NCI-H2196 treated with DMSO at 0.1 percent for 48 hours (cell line): ENCODE measurements around the gene PSD2.
A peak's percentile ranks its signal among the peaks of the same experiment; 100 is the strongest.

Experiments used
- DNase-seq: peaks from one replicate; lab custom pipeline; 2025; ENCODE audit not compliant: unreplicated experiment; lab: John Stamatoyannopoulos, UW

PSD2 gene

GRCh38 chr5:139854029-139854605, 58.5 kb downstream of the PSD2 start:
- no peak for DNase-seq

DNA sequence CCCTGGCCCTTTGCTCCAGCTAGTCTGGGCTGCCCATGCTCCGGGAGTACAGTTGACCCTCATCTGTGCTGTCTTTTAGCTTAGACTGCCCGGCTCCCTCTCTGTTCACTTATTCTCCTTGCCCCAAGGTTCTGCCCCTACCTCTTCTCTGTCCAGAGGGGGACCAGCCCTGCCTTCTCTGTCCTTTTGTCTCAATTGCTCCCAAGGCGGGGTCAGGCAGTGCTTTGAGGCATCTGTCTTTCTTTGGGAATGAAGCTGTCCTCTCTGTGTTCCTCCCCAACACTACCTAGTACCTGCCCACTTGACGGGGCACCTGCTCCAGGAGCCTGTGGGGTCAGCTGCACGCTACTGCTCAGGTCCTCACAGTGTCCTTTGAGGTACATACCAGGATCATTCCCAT, 59.3 kb downstream of the PSD2 start:
- no peak for DNase-seq

GRCh38 chr5:139855451-139855850, 59.8 kb downstream of the PSD2 start:
- no peak for DNase-seq

- no peak for DNase-seq
Observed at GRCh38 chr5:139855946-139856540, 60.4 kb downstream of the PSD2 start.

DNA sequence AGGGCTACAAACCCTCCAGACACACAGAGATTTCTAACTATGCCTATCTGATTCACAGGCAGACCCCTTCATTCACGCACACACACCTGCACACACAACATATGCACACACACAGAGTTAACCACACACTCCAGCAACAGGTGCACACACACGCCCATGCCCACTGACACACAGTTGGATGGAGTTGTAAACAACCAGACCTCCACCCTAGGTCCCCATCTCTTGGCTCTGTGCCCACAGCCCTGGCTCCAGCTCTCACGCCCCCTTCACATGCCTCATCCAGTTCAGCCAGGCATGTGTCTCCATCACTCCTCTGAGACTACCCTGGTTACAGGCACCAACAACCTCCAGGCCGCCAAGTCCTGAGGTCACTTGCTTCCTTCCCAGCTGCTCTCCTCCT, 61.1 kb downstream of the PSD2 start:
- no peak for DNase-seq

GRCh38 chr5:139859013-139859412, 63.4 kb downstream of the PSD2 start:
- no peak for DNase-seq

- no peak for DNase-seq
Observed at GRCh38 chr5:139861021-139861888, 65.6 kb downstream of the PSD2 start.

- DNase-seq = no peak
Observed at GRCh38 chr5:139861889-139862207, 66.2 kb downstream of the PSD2 start.

- no peak for DNase-seq
Observed at GRCh38 chr5:139862313-139862712, 66.7 kb downstream of the PSD2 start.

DNA sequence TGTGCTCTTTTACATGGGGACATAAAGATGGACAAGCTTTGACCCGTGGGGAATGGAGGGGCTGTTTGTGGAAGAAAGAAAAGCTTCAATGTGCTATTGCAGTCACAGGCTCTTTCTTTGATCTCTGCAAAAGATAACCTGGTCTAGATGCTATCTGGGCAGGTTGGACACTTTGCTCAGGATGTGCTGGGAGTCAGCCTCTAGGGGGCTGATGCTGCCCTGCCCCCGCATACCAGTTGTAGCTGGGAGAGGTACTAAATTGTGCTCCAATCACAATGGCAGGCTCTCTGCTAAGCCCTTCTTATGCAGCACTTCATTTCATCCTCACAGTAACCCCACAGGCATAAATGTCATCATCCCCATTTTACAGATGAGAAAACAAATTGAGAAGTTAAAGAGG, 67.2 kb downstream of the PSD2 start:
- no peak for DNase-seq

DNA sequence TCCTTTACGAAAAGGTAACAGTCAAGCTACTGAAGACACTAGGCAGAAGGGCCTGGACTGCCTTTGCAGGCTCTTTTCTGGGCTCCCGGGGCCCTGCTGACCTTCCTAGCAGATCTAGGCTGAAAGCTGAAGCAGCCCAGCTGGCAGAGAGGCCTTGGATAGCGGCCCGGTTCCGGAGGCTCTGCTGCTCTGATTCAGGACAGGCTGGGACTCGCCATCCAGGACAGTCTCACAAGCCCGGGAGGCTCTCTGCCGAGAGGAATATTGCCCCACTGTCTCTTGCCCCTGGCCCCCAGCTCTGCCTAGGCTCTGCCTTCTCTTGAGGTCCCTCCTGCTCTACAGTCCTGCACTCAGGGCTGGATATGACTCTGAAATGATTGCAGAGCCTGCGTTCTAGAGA, 67.8 kb downstream of the PSD2 start:
- no peak for DNase-seq

DNA sequence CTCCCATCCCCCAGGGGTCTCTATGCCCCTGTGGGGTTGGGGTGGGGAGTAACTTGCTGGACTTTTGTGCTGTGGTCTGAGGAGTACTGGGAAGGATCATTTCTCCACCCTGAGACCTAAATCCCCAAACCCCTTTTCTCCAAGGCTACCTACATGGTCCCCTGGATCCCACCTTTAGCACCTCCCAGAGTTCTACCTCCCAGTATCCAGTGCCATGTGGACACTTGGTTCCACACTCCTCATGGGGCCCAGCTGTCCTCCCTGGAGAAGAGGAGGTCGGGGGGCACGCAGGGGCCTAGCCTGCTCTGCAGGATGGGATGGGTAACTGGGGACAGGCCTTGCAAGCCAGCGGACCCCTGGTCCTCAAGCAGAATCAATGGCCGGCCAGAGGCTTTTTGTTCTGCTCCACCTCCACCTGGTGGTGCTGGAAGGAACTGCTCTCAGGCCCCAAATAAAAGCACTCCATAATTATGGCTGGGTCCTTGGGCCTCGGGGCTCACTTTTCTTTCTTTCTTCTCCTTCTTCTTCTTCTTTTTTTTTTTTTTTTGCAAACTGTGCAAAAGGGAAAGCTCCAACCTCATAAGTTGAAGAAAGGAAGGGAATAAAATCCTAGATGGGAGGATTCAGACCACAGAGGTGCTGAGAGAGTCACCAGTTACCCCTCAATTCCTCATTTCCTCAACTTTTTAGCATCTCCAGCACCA, 68.4 kb downstream of the PSD2 start:
- peak; percentile 34 for DNase-seq

GRCh38 chr5:139864716-139865483, 69.3 kb downstream of the PSD2 start:
- DNase-seq = no peak

GRCh38 chr5:139867109-139867508, 71.5 kb downstream of the PSD2 start:
- no peak for DNase-seq

GRCh38 chr5:139867581-139867980, 72.0 kb downstream of the PSD2 start:
- DNase-seq = no peak

DNA sequence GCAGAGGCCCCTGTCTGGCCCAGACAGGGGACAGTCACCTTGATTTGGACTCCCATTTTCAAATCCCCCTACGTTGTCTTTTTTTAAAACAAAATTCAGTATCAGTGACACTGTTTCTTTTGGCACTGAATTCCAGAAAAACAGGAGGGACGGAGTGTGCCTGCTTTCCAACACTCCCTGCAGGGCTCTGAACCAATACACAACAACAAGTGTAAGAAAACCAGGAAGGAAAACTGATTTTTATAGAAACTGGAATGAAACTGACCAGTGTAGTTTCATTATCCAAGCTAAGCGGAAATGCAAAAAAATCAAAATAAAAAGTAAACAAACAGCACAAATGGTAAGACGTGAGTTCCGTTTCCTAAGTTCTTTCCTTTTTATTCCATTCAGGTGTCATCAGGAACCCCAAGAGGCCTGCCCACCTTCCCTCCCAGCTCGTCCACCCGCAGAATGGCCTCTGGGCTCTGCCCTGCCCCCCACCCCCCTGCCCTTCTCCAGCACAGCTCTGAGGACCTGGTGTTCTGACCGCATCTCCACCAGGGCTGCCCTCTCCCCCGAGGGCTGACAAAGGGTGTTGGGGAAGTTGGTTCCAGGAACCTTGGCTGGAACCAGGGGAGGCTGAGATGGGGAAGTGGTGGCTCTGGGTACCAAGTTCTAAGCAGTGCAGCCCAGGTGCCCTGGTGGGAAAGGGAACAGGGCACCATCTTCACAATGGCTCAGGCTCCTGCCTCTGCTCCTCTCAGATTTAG, 73.6 kb downstream of the PSD2 start:
- no peak for DNase-seq

DNA sequence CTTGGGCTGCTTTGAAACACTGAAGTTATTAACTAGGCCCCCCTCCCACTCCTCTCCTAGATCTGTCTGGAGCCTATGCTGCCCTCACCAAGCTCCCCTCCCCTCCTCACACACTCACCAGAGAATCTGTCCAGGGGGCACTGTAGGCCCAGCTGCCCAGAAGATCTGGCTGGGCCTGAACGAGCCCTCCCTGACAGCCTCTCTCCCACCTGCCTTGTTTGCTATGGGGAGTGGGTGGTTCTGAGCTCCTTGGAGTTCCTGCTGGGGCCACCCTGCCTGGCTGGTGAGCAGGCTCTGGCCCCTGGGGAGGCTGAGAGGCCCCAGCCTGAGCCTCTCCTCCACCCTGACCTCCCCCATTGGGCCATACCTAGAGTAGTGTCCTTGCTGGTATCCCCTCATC, 75.1 kb downstream of the PSD2 start:
- no peak for DNase-seq

GRCh38 chr5:139871614-139872013, 76.0 kb downstream of the PSD2 start:
- no peak for DNase-seq

DNA sequence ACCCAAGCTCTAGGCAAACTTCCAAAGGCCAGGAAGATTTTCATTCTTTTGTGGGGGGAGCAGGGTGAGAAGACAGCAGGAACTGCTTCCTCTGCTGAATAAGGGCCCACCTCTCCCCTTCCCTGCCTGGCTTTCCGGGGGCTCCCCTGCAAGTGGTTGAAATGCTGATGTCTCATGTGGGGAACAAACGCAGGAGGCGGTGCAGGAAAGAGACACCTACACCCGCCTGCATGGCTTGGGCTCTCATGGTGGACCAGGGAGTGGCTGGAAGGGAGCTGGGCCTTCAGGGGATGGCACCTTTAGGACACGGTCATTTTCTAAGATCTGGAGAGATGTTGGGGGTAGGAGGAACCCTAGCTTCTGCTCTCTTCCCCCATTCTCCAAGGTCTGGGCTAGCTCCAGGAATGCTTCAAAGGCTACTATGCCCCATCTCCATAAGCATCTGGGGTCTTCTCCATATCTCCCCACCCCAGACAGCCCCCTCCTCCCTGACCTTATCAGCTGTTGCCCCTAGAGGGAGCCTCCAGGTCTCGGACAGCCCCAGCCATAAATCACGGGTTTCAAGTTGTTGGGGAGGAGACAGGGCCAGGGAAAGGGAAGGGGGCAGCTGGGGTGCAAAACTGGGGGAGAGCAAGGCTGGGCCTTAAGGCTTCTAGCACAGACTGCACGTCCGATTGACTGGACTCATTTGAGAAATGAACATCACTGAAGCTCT, 76.6 kb downstream of the PSD2 start:
- no peak for DNase-seq
